Measurements from ENCODE around the gene EZR.

DNA sequence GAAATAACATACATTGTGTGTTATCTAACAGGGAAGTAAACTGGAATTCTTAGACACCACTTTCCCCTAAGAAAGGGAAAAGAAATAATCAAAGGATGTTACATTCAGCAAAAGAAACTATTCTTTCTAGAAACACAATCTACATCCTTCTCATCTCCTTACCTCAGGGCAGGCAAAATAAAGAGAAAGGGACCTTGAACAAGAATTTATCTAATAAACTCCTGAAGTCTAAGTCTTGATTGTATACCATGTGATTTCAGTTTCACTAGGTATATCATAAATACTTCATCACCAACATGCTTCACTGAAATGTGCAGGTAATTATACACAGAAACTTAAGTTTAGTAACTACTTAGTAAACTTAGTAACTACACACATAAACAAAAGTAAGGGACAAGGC is 15.0 kb downstream of the EZR start:
- TF ChIP-seq POLR2AphosphoS5 (IDR thresholded peaks at IDR 0.05; ENCODE audit: low read depth, low read length) (no peak), CTCF (IDR thresholded peaks at IDR 0.05) (no peak), TCF7L2 (IDR thresholded peaks at IDR 0.05; ENCODE audit: low read depth, low read length) (no peak)
